HG02885 (cell line): Measurements from ENCODE around the gene ARHGAP15.

Experiments
- ATAC-seq: cut with Tn5 transposase; IDR thresholded peaks from one replicate; pipeline ENCODE4 v1.9.1; 2021; ENCODE audit warnings: mild to moderate bottlenecking; ENCODE audit not compliant: unreplicated experiment, poor library complexity

Gene ARHGAP15

DNA sequence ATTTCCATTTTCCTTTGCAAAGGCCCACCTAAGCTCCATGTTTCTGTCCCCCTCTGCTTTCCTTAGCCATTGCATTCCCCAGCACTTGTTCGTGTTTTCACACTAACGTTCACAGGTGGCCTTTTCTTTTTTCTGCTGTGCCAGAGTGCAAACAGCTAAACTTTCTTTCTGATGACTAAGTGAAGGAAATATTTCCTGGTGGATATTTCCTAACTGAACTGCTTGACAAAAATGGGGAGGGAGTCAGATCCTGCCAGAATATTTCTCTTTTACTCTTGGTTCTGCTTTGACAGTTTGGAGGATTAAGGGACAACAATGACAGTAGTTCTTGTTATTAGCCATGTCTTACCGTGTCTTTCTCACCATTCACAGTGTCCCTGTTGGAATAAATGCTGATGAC, 344.0 kb downstream of the ARHGAP15 start:
- no peak for ATAC-seq

DNA sequence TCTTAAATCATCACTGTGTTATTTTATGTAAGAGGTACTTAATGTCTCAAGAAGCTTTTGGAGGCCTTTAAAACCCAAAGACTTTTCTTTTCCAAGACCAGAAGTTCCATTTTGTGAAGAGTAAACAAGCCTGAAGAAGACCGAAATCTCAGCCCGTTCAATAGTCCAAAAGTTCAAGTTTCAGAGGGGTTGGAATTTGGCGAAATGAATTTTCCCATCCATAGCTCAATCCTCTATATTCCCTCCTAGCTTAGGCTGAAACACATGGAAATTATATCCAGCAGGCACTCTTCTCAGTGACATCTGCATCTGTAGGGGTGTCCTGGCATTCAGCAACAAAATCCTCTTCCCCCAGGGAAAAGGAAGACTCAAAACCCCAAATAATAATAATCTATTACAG, 344.6 kb downstream of the ARHGAP15 start:
- ATAC-seq = no peak

GRCh38 chr2:143474586-143474985, 345.4 kb downstream of the ARHGAP15 start:
- ATAC-seq = no peak

GRCh38 chr2:143475041-143475776, 346.0 kb downstream of the ARHGAP15 start:
- no peak for ATAC-seq

DNA sequence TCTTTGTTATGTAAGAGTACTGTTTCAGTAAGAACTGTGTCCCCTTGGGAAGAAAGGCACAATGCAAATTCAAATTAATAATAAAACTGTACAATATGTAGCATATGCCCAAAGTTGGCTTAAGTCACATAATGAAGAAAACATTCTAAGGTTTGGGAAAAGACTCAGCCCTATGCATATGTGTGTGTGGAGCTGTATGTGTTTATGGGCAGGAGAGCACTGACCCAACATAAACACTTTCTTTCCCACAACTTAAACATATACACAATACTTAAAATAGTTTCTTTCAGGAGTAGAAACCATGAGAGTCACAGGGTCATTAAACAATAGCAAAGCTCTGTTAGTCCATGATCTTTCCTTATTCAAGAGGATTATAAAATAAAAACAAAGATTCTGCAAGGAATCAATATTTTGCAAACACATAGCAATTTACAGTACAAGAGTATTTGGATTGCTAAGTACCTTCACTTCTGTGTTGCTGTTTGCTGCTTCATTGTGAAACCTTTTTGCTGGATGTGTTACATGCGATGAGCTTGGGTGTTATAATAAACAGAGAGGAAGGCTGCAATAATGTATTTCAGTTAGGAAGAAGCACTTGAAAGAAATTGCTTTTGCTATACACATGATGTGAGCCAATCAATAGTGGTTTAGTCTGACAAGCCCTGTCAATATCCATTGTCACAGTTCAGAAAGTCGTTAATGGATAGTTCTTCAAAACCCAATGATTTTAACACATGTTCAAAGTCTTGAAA, 347.3 kb downstream of the ARHGAP15 start:
- no peak for ATAC-seq

DNA sequence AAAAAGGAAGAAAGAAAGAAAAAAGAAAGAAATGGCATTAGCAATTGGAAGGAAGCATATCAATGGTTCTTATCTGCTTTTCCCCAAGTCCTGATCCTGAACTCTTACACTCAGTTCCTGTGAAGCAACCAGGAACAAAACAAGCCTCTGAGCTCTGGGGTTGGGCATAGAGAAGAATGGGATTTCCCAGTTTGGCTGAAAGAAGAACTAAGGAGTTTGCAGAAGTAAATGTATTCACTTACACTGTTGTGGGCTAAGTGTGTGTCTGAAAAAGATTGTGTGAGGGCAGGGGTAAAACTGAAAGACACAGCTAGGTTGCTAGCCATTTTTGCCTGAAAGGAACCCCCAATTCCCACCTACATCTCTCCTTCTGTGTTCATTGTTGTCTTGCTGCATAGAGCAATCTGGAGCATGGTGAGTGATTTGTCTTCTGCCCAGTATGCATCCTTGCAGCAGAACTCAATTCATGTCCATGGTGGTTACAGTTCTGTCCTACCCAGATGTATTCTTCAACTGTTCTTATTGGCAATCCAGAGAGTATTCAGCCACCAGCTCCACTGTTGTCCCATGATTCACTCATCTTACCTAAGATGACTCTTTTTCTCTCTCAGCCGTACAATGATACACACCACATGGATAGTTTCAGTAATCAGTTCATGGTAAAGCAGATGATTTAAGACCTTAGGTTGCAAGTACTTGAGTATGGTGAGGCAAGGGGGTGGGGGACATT, 348.7 kb downstream of the ARHGAP15 start:
- peak; percentile 72 for ATAC-seq

GRCh38 chr2:143480086-143480485, 350.9 kb downstream of the ARHGAP15 start:
- ATAC-seq = no peak

GRCh38 chr2:143480601-143481236, 351.5 kb downstream of the ARHGAP15 start:
- ATAC-seq = no peak

DNA sequence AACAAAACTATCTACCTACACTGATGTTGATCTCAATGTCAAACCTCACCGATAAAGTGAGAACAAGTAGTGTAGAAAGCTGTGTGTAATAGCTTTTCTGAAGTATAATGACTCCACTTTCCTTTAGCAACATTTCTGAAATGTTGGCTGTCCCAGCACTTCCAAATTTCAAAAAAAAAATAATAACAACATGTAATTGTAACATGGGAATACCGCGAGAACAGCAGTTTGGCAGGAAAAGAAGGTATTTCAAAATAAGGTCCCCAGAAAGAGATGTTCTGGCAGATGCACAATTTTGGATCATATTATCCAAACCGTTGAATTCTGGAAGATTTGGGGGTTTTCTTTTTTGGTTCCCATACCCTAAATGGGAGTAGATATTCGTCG, 352.0 kb downstream of the ARHGAP15 start:
- no peak for ATAC-seq

GRCh38 chr2:143481733-143482132, 352.5 kb downstream of the ARHGAP15 start:
- no peak for ATAC-seq

DNA sequence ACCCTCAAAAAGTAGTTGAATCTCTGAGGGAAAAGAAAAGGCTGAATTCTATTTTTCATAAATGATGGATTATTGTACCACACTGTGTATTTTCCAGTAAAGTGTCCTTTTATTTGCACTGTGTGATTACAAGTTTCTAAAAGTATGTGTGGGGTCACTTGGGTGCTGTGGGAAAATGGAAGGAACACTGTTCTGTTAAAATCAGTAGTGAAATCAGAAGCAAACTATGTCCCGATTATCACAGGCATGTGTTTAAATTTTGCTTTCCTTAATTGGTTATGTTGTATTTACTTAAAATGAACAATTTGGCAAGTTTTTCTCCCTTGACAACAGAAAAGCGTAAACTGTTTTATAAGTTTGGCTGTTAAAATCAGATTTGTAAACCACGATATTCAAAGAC, 353.1 kb downstream of the ARHGAP15 start:
- ATAC-seq = no peak

GRCh38 chr2:143482771-143483170, 353.6 kb downstream of the ARHGAP15 start:
- no peak for ATAC-seq

GRCh38 chr2:143486976-143487375, 357.8 kb downstream of the ARHGAP15 start:
- no peak for ATAC-seq

- no peak for ATAC-seq
Observed at GRCh38 chr2:143489145-143489544, 359.9 kb downstream of the ARHGAP15 start.

- no peak for ATAC-seq
Observed at GRCh38 chr2:143491131-143491530, 361.9 kb downstream of the ARHGAP15 start.

- no peak for ATAC-seq
Observed at GRCh38 chr2:143493339-143493738, 364.1 kb downstream of the ARHGAP15 start.

DNA sequence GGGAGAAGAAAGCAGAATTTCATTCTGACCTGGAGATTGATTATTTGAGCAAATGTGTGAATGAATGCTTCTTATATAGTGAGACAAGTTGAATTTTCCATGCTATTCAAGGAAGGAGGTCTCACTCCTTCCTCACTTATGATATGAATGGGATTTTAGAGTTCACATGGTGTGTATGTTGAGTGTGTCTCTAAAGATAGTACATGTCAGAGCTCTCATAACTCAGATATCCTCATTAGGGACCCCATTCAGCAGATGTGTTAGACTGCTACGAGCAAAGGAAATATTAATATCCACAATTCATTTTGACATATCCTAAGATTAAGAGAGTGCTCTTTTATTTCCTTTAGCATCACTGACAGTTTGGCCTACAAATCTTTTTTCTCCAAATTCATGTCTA, 368.5 kb downstream of the ARHGAP15 start:
- ATAC-seq = no peak

DNA sequence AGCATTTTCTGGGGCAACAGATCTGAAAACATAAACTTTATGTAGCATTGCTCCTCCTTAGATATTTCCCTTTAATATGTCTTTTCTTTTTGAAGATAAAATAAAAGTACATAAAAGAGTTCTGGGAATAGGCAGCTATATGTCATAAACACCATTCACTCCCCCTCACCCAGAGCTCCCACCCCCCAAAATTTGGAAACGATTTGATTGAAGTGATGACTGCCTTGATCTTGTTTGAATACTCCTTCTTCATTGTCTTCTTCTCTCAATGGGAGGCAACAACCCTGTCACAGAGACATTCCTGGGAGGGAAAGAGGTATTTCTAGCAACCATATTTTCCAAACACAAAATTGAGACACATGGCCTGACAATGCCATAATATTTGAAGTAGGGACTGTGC, 369.3 kb downstream of the ARHGAP15 start:
- no peak for ATAC-seq

DNA sequence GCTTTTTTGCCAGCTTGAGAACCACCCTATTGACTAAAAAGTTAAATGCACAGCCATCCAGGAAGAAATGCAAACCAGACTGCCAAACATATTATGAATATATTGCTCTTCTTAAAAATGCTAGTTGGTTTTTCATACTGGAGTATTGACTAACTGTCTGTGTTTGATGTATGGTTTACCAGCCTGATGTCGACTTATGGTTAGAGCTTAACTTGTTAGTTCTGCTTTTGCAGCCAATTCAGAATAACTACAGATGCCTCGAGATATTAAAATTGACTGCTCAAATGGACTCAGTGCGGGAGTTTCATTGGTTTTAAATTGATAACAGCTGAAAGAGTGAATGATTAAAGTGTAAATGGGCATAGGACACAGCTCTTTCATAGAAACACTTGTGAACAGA, 369.8 kb downstream of the ARHGAP15 start:
- ATAC-seq = no peak

GRCh38 chr2:143501106-143501676, 372.0 kb downstream of the ARHGAP15 start:
- peak; percentile 54 for ATAC-seq
